Mucosa of descending colon (tissue), 3 donors: ENCODE measurements around the gene ACTL6B. TPM values are rescaled to one million over a fixed set of nuclear protein-coding genes. Genes with fewer than 3 reads are reported as not detected.
A peak's percentile ranks its signal among the peaks of the same experiment; 100 is the strongest.

Source experiments
- ATAC-seq: fragments of 200-7000 bp; cut with Tn5 transposase; one replicate; pipeline ENCODE4 v1.9.1; 2020; ENCODE audit warnings: mild to moderate bottlenecking, moderate library complexity
- DNase-seq, 3 donors: peaks; one replicate each; pipeline ENCODE4 v3.0.0-alpha.2; 2020
- H3K36me3 ChIP-seq: fragments of 200-600 bp; one replicate; pipeline ENCODE4 v1.8.0; 2021; ENCODE audit warnings: low read depth, mild to moderate bottlenecking
- H3K4me1 ChIP-seq: fragments of 200-600 bp; one replicate; pipeline ENCODE4 v1.8.0; 2021; ENCODE audit warnings: low read depth, mild to moderate bottlenecking
- H3K4me3 ChIP-seq: fragments of 200-600 bp; one replicate; pipeline ENCODE4 v1.8.0; 2021; ENCODE audit warnings: mild to moderate bottlenecking
- H3K9me3 ChIP-seq: fragments of 200-600 bp; one replicate; pipeline ENCODE4 v1.8.0; 2021; ENCODE audit warnings: mild to moderate bottlenecking
- intact Hi-C, 2 donors: fragments of 100-400 bp; cut with DNase I in 1 of 2; cut with micrococcal nuclease in 1 of 2; formaldehyde crosslinking; loops; one replicate each; pipeline versions ENCODE4 v1.11.0 to v1.11.1; 2022; cut with DNase I, micrococcal nuclease
- total RNA-seq, 3 donors: library from RNA; stranded (reverse); fragmentation: NEBNext Ultra II Directional in 2 of 3; extraction: Animal tissue kit (Norgen Biotek cat#: 25700) in 2 of 3; gene quantifications; one replicate each; pipeline versions ENCODE4 v1.2.1 to v1.2.4, GENCODE V29; 2021 to 2023
- TF ChIP-seq, protein P1 (sequence below): fragments of 200-600 bp; IDR thresholded peaks from one replicate; pipeline ENCODE4 v1.8.0; 2022; ENCODE audit warnings: antibody characterized with exemption, mild to moderate bottlenecking
- donor health status: DM: no; HTN: no; CAD: no; lungs with moderate emphysema.
- donor health status: DM: no; HTN: no; CAD: no.
- donor health status: DM: no; HTN: yes; CAD: no.

The ACTL6B gene
- total RNA-seq, 3 donors from 2014 or later, result 1.2 TPM; not detected in 2

GRCh38 chr7:100620239-100620638 lies 36.0 kb downstream of the ACTL6B start:
- no peaks in the 10 kb centered on the region for H3K36me3 ChIP-seq
- DNase-seq, result no peak
- no peak overlapping the region for H3K4me3 ChIP-seq
- no peaks in the 10 kb centered on the region for H3K9me3 ChIP-seq
- TF ChIP-seq, protein P1, sequence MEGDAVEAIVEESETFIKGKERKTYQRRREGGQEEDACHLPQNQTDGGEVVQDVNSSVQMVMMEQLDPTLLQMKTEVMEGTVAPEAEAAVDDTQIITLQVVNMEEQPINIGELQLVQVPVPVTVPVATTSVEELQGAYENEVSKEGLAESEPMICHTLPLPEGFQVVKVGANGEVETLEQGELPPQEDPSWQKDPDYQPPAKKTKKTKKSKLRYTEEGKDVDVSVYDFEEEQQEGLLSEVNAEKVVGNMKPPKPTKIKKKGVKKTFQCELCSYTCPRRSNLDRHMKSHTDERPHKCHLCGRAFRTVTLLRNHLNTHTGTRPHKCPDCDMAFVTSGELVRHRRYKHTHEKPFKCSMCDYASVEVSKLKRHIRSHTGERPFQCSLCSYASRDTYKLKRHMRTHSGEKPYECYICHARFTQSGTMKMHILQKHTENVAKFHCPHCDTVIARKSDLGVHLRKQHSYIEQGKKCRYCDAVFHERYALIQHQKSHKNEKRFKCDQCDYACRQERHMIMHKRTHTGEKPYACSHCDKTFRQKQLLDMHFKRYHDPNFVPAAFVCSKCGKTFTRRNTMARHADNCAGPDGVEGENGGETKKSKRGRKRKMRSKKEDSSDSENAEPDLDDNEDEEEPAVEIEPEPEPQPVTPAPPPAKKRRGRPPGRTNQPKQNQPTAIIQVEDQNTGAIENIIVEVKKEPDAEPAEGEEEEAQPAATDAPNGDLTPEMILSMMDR, result no peak
- ATAC-seq, result no peak
- H3K4me1 ChIP-seq, result no peaks in the 10 kb centered on the region
- intact Hi-C loops, result no loop called here

- Histone ChIP-seq H3K9me3 (no peaks in the 10 kb centered on the region), H3K36me3 (no peaks in the 10 kb centered on the region), H3K4me3 (no peak overlapping the region), H3K4me1 (no peaks in the 10 kb centered on the region)
- ATAC-seq (no peak), DNase-seq (no peak)
- TF ChIP-seq, protein P1, result no peak
- intact Hi-C loops, result no loop called here
Measured at GRCh38 chr7:100614308-100614861, 41.9 kb downstream of the ACTL6B start.

DNA sequence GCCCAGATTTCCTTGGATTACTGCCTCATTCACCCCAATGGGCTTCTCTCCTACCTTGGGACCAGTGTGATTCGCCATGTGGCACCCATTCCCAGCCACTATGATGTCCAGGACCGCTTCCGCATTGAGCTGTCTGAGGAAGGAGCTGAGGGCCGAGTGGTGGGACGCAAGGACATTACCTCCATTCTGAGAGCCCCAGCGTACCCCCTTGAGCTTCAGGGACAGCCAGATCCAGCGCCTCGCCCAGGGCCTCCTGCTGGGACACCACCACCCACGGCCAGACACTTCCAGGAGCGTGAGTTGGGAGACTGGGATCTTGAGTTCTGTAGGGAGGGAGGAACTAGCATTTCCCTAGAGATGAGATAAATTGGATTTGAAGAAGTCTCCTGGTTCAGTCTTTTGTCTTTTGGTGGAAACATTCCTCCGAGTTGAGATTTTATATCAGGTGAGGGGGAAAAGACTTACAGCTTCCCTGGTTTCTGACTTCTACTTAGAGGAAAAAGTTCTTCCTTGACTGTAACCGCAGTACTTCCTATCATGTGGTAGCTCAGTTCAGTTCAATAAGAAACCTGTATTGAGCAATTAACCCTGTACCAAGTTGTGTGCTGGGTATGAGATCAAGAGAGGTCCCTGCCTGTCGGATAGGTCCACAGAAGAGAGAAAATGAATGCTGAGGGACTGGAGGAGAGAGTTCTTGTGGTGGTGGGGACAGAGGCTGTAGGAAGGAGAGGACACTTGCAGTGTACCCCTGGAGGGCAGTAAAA lies 42.7 kb downstream of the ACTL6B start:
- no peak overlapping the region for H3K4me3 ChIP-seq
- TF ChIP-seq, protein P1, result no peak
- no peaks in the 10 kb centered on the region for H3K36me3 ChIP-seq
- DNase-seq (peak in 1 of 3 donors; percentile 63), ATAC-seq (no peak)
- H3K4me1 ChIP-seq, result no peaks in the 10 kb centered on the region
- intact Hi-C loops, result no loop called here
- H3K9me3 ChIP-seq, result no peaks in the 10 kb centered on the region

DNA sequence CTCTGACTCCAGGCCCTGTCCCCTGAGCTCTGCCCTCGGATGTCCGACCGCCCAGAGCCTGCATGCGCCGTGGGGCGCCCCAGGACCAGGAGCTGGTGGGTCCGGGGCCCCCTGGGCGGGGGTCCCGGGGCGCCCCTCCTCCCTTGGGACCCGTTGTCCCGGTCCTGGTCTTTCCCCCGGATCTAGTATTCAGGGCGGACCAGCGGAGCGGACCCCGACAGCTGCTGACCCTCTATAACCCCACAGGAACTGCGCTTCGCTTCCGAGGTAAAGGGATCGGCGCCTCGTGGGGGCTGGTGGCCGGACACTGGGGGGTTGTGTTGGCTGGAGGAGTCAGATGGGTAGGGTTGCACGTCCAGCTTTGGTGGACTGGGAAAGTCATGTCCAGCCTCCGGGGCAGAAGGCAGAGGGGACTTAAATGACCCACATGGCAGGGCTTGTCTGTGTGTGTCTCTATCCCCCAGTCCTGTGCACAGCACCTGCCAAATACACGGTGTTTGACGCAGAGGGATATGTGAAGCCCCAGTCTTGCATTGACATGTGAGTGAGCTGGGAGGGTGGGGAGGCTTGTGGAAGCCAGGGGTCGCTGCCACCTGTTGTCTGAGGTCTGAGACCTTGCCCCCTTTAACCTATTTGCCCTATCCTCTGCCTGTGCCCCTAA lies 43.4 kb downstream of the ACTL6B start:
- H3K4me1 ChIP-seq, result no peaks in the 10 kb centered on the region
- H3K9me3 ChIP-seq, result no peaks in the 10 kb centered on the region
- intact Hi-C loops, result no loop called here
- TF ChIP-seq, protein P1, result no peak
- ATAC-seq (peak; percentile 2), DNase-seq (peak in 1 of 3 donors; percentile 27)
- H3K4me3 ChIP-seq, result peak overlapping the region; percentile 31
- no peaks in the 10 kb centered on the region for H3K36me3 ChIP-seq

DNA sequence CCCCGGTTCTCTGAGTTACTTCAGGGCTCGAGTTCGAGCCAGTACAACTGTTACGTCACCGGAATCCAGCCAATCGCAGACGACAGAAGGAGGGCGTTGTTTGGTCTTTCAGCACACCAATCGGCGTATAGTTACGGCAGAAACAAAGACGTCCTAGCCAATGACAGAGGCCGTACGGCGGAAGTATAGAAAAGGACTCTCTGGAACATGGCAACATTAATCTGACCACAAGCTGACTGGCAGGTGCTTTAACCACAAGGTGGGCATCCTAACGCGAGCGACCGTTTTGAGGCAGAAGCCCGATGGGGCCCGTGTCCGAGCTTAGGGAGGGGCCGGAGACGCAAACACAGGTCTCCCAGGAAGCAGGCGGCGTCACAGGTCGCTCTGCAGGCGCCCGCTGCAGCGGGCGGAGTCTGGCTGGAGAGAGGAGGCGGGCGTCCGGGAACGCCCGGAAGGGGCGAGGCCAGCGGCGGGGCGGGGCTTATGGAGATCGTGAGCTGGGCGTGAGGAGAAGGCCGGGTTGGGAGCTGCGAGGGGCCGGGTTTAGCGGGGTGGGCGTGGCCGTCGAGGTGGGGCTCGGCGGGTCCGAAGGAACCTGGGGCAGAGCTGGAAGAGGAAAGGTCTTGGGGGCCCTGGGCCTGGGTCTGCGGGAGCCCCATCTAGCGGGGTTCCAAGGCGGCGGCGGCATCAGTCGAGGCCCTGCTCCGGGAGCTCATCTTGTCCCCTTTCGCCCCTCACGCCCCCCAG lies 44.1 kb downstream of the ACTL6B start, which contains the start of gene MOSPD3:
Gene MOSPD3 (plus strand): TSS at position 558 of the 747 bp plus-strand sequence. CDS start 252 bp downstream, outside the sequence.
- intact Hi-C loops, result no loop called here
- TF ChIP-seq, protein P1, result no peak
- H3K9me3 ChIP-seq, result no peaks in the 10 kb centered on the region
- no peaks in the 10 kb centered on the region for H3K36me3 ChIP-seq
- ATAC-seq, result peak; percentile 97
- H3K4me1 ChIP-seq, result no peaks in the 10 kb centered on the region
- peak; percentile 99 for DNase-seq
- peak within 1 kb of the TSS; percentile 31 for H3K4me3 ChIP-seq
